Caco-2 (cell line): ENCODE measurements around the gene PPP1R9A. TPM values are rescaled to one million over a fixed set of nuclear protein-coding genes. Genes with fewer than 3 reads are reported as not detected.

Experiments
- BruUV-seq: library from RNA; stranded (reverse); fragments of 400-500 nt; replicated peaks from 2 replicates; lab custom pipeline; 2021; lab: Mats Ljungman, UMichigan
- CTCF ChIA-PET: fragments of 300-600 bp; sonication (Branson Sonifier 250); formaldehyde crosslinking; loops from one replicate; lab custom pipeline; 2022; ENCODE audit warnings: antibody characterized with exemption; lab: Charles Lee
- POLR2A ChIA-PET: fragments of 300-600 bp; sonication (Branson Sonifier 250); formaldehyde crosslinking; loops from one replicate; lab custom pipeline; 2022; ENCODE audit warnings: antibody characterized with exemption; lab: Charles Lee
- DNase-seq, 2 experiments: peaks; one replicate each; pipeline versions ENCODE4 v3.0.0 to v3.0.0-alpha.2; 2020 to 2022
- H3K27me3 ChIP-seq: replicated peaks from 2 replicates; pipeline ENCODE4 v1.6.0; 2011; ENCODE audit warnings: low read length; ENCODE audit not compliant: control insufficient read depth, insufficient read depth
- H3K36me3 ChIP-seq: 2 replicates; pipeline ENCODE4 v1.5.1; 2011; ENCODE audit warnings: low read length; ENCODE audit not compliant: control insufficient read depth, insufficient read depth
- H3K4me1 ChIP-seq: fragments of 250-450 bp; sonication (Bioruptor Pico); 2 replicates; pipeline ENCODE4 v1.5.1; 2020; ENCODE audit warnings: mild to moderate bottlenecking
- H3K4me3 ChIP-seq: 2 replicates; pipeline ENCODE4 v1.5.1; 2011; ENCODE audit warnings: low read depth, mild to moderate bottlenecking, control low read depth, low read length
- H3K9me3 ChIP-seq: fragments of 250-450 bp; sonication (Bioruptor Pico); 2 replicates; pipeline ENCODE4 v1.5.1; 2020; ENCODE audit warnings: mild to moderate bottlenecking, moderate library complexity
- H3K27ac Mint-ChIP-seq: one replicate; pipeline ENCODE4 v1.8.0; 2022; ENCODE audit warnings: mixed read lengths; ENCODE audit not compliant: unreplicated experiment
- H3K27me3 Mint-ChIP-seq: one replicate; pipeline ENCODE4 v1.8.0; 2022; ENCODE audit warnings: mixed read lengths; ENCODE audit not compliant: insufficient read depth, unreplicated experiment
- H3K36me3 Mint-ChIP-seq: one replicate; pipeline ENCODE4 v1.8.0; 2022; ENCODE audit warnings: mild to moderate bottlenecking, mixed read lengths; ENCODE audit not compliant: insufficient read depth, unreplicated experiment
- H3K4me1 Mint-ChIP-seq: one replicate; pipeline ENCODE4 v1.8.0; 2022; ENCODE audit warnings: low read depth, mixed read lengths; ENCODE audit not compliant: unreplicated experiment
- H3K4me3 Mint-ChIP-seq: one replicate; pipeline ENCODE4 v1.8.0; 2022; ENCODE audit warnings: mild to moderate bottlenecking, moderate library complexity, mixed read lengths; ENCODE audit not compliant: unreplicated experiment
- H3K9me3 Mint-ChIP-seq: one replicate; pipeline ENCODE4 v1.8.0; 2022; ENCODE audit warnings: mixed read lengths; ENCODE audit not compliant: unreplicated experiment
- CTCF ChIP-seq, 2 experiments: fragments of 200-600 bp in 1 of 2; IDR thresholded peaks; 1 replicate in 1 of 2; 2 replicates in 1 of 2; pipeline versions ENCODE4 v1.5.1 to v1.8.0; 2011 to 2022; ENCODE audit warnings: antibody characterized with exemption in 1 of 2, control low read depth in 1 of 2, inconsistent platforms in 1 of 2, low read depth in 1 of 2, low read length in 1 of 2, mild to moderate bottlenecking in 1 of 2, moderate library complexity in 1 of 2; ENCODE audit not compliant: insufficient read depth in 1 of 2, severe bottlenecking in 1 of 2, unreplicated experiment in 1 of 2
- intact Hi-C: fragments of 100-400 bp; cut with micrococcal nuclease; formaldehyde crosslinking; loops from one replicate; pipeline ENCODE4 v1.10.0; 2022; ENCODE audit not compliant: unreplicated experiment
- total RNA-seq: library from RNA; stranded (reverse); gene quantifications from 2 replicates; pipeline ENCODE4 v1.2.3, GENCODE V29; 2022

The PPP1R9A gene
- total RNA-seq, 1 experiment from 2014 or later: 37.4 TPM

GRCh38 chr7:95001815-95002561 lies 94.6 kb downstream of the PPP1R9A start:
- no TSS peak for BruUV-seq
- ChIA-PET POLR2A (no interaction called here), CTCF (interaction anchor here (0.6 kb wide), 1 partner anchor 1187 kb away, joined by 3 read pairs; no protein-coding TSS in a partner anchor)
- peaks cover 15% of the 10 kb centered on the region; the same call in 1 of the 2 replicates for H3K4me1 ChIP-seq
- Mint-ChIP-seq H3K4me1 (no peaks in the 10 kb centered on the region), H3K4me3 (no peak overlapping the region), H3K36me3 (no peaks in the 10 kb centered on the region), H3K27me3 (no peaks in the 10 kb centered on the region), H3K27ac (no peak overlapping the region), H3K9me3 (no peaks in the 10 kb centered on the region)
- H3K36me3 ChIP-seq: no peaks in the 10 kb centered on the region
- intact Hi-C loops: no loop called here
- no peaks in the 10 kb centered on the region for H3K27me3 ChIP-seq
- no peak for TF ChIP-seq CTCF (IDR thresholded peaks at IDR 0.05; ENCODE audit: insufficient read depth in 1 of 2, low read depth in 1 of 2, low read length in 1 of 2, severe bottlenecking in 1 of 2, unreplicated experiment in 1 of 2)
- no peak overlapping the region for H3K4me3 ChIP-seq
- no peaks in the 10 kb centered on the region for H3K9me3 ChIP-seq
- DNase-seq: no peak

GRCh38 chr7:95002775-95003174 lies 95.4 kb downstream of the PPP1R9A start:
- POLR2A ChIA-PET: no interaction called here
- no peaks in the 10 kb centered on the region for H3K4me1 Mint-ChIP-seq
- Histone ChIP-seq H3K4me3 (no peak overlapping the region), H3K27me3 (no peaks in the 10 kb centered on the region), H3K4me1 (peaks cover 8% of the 10 kb centered on the region; the same call in 1 of the 2 replicates), H3K9me3 (no peaks in the 10 kb centered on the region), H3K36me3 (no peaks in the 10 kb centered on the region)
- H3K9me3 Mint-ChIP-seq: no peaks in the 10 kb centered on the region
- no peak for TF ChIP-seq CTCF (IDR thresholded peaks at IDR 0.05; ENCODE audit: insufficient read depth in 1 of 2, low read depth in 1 of 2, low read length in 1 of 2, severe bottlenecking in 1 of 2, unreplicated experiment in 1 of 2)
- CTCF ChIA-PET: interaction anchor here (0.5 kb wide), 1 partner anchor 43 kb away, joined by 6 read pairs; no protein-coding TSS in a partner anchor
- no peaks in the 10 kb centered on the region for H3K36me3 Mint-ChIP-seq
- no peaks in the 10 kb centered on the region for H3K27me3 Mint-ChIP-seq
- DNase-seq: no peak
- no peak overlapping the region for H3K4me3 Mint-ChIP-seq
- no peak overlapping the region for H3K27ac Mint-ChIP-seq
- no TSS peak for BruUV-seq
- intact Hi-C loops: no loop called here

- no peak for DNase-seq
- H3K27me3 Mint-ChIP-seq: no peaks in the 10 kb centered on the region
- Histone ChIP-seq H3K27me3 (no peaks in the 10 kb centered on the region), H3K36me3 (no peaks in the 10 kb centered on the region), H3K9me3 (no peaks in the 10 kb centered on the region), H3K4me1 (no peaks in the 10 kb centered on the region), H3K4me3 (no peak overlapping the region)
- ChIA-PET POLR2A (no interaction called here), CTCF (no interaction called here)
- intact Hi-C loops: no loop called here
- H3K36me3 Mint-ChIP-seq: no peaks in the 10 kb centered on the region
- no TSS peak for BruUV-seq
- no peak overlapping the region for H3K27ac Mint-ChIP-seq
- TF ChIP-seq CTCF (IDR thresholded peaks at IDR 0.05; ENCODE audit: insufficient read depth in 1 of 2, low read depth in 1 of 2, low read length in 1 of 2, severe bottlenecking in 1 of 2, unreplicated experiment in 1 of 2): no peak
- H3K4me3 Mint-ChIP-seq: no peak overlapping the region
- no peaks in the 10 kb centered on the region for H3K4me1 Mint-ChIP-seq
- no peaks in the 10 kb centered on the region for H3K9me3 Mint-ChIP-seq
Observed at GRCh38 chr7:95004618-95005247, 97.3 kb downstream of the PPP1R9A start.
